Endothelial cell of hepatic sinusoid (primary cell): Measurements from ENCODE around the gene DAB2IP.

Experiments used
- in situ Hi-C: cut with HindIII; loops from 2 replicates; pipeline ENCODE4 v1.10.0; 2017; ENCODE audit warnings: low sequenced_read_pairs

DAB2IP gene

GRCh38 chr9:121822093-121823085, 171.0 kb downstream of the DAB2IP start:
- in situ Hi-C loops = no loop called here

GRCh38 chr9:121823451-121824169, 172.2 kb downstream of the DAB2IP start:
- in situ Hi-C loops = no loop called here

GRCh38 chr9:121824651-121825030, 173.2 kb downstream of the DAB2IP start:
- in situ Hi-C loops = no loop called here

- in situ Hi-C loops = no loop called here
Measured at GRCh38 chr9:121825031-121825691, 173.7 kb downstream of the DAB2IP start.

- in situ Hi-C loops = no loop called here
Measured at GRCh38 chr9:121826711-121827110, 175.3 kb downstream of the DAB2IP start.

- in situ Hi-C loops = no loop called here
Measured at GRCh38 chr9:121827251-121827967, 176.0 kb downstream of the DAB2IP start.

- in situ Hi-C loops = no loop called here
Measured at GRCh38 chr9:121830441-121831140, 179.2 kb downstream of the DAB2IP start.

GRCh38 chr9:121831869-121832268, 180.4 kb downstream of the DAB2IP start:
- in situ Hi-C loops = no loop called here

GRCh38 chr9:121833061-121833460, 181.6 kb downstream of the DAB2IP start:
- in situ Hi-C loops = no loop called here
